Fibroblast of villous mesenchyme (primary cell): ENCODE data around the gene MMP24. TPM values are rescaled to one million over a fixed set of nuclear protein-coding genes. Genes with fewer than 3 reads are reported as not detected.

Experiments used
- DNase-seq: peaks from one replicate; pipeline ENCODE4 v3.0.0-alpha.2; 2010; ENCODE audit warnings: low read depth
- H3K4me3 ChIP-seq: 2 replicates; pipeline ENCODE4 v1.5.1; 2011; ENCODE audit warnings: low read depth, mild to moderate bottlenecking, low read length
- total RNA-seq: library from RNA; depleted of rRNA; stranded (reverse); fragments of >200 nt; gene quantifications from 2 replicates; pipeline ENCODE4 v1.2.3, GENCODE V29; 2012
- TF ChIP-seq, protein P1 (sequence below): IDR thresholded peaks from 2 replicates; pipeline ENCODE4 v1.5.1; 2012; ENCODE audit warnings: low read depth, mild to moderate bottlenecking, low read length; ENCODE audit not compliant: insufficient read depth

Gene MMP24
- total RNA-seq, 1 donor, result 0.43 TPM

- TF ChIP-seq, protein P1, sequence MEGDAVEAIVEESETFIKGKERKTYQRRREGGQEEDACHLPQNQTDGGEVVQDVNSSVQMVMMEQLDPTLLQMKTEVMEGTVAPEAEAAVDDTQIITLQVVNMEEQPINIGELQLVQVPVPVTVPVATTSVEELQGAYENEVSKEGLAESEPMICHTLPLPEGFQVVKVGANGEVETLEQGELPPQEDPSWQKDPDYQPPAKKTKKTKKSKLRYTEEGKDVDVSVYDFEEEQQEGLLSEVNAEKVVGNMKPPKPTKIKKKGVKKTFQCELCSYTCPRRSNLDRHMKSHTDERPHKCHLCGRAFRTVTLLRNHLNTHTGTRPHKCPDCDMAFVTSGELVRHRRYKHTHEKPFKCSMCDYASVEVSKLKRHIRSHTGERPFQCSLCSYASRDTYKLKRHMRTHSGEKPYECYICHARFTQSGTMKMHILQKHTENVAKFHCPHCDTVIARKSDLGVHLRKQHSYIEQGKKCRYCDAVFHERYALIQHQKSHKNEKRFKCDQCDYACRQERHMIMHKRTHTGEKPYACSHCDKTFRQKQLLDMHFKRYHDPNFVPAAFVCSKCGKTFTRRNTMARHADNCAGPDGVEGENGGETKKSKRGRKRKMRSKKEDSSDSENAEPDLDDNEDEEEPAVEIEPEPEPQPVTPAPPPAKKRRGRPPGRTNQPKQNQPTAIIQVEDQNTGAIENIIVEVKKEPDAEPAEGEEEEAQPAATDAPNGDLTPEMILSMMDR, result no peak
- H3K4me3 ChIP-seq, result no peak overlapping the region
- no peak for DNase-seq
Observed at GRCh38 chr20:35238170-35238569, 11.7 kb downstream of the MMP24 start.

- no peak for DNase-seq
- TF ChIP-seq, protein P1, result no peak
- no peak overlapping the region for H3K4me3 ChIP-seq
Observed at GRCh38 chr20:35238735-35239134, 12.2 kb downstream of the MMP24 start.

DNA sequence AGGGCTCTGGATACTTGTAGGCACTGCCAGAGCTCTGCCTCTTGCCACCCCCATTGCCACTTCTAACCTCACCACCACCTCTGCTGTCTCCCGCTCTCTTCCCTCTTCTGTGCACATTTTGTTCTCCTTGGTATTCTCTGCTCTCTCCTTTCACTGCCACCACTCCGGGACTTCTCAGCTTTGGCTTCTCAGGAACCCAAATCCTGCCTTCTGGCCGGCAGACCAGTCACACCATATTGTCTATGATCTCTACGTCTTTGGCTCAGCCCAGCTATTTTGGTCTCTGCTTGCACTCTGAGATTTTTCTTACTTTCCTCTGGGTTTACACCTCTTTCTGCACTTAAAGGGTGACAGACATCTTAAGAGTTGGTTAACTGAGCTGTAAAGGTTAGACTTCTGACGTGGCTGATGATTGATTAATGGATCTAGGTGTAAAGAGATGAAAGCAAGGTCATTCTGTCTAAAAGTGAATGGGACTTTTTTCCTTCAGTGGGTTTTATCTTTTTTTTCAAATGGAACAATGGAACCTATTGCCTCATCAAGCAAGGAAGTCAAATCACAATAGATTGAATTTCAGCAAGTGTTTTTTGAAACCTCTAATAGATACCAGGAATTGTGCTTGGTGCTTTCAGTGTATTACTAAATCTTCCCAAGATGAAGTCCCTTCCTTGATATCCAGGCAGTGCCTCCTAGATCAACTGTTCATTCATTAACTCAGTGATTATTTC, 13.8 kb downstream of the MMP24 start:
- TF ChIP-seq, protein P1, result no peak
- H3K4me3 ChIP-seq, result no peak overlapping the region
- no peak for DNase-seq

DNA sequence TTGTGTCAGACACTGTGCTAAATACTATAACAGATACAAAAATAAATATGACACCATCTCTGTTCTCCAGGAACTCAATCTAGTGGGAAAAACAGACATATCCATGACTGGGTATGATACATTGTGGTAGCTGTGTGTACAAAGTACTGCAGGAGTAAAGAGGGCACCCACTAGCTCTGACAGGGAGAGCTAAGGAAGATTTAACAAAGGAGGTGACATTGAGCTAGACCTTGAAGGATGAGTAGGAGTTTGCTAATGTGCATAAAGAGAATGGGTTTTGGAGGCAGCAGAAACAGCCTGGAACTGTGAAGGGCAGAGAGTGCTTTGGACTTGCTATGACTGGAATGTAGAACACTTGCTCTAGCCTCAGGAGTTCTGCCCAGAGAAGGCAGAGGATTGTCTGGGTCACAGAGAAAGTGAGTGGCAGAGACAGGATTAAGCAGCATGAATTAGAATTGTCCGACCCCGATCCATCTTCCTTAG, 14.4 kb downstream of the MMP24 start:
- TF ChIP-seq, protein P1, result no peak
- DNase-seq, result no peak

DNA sequence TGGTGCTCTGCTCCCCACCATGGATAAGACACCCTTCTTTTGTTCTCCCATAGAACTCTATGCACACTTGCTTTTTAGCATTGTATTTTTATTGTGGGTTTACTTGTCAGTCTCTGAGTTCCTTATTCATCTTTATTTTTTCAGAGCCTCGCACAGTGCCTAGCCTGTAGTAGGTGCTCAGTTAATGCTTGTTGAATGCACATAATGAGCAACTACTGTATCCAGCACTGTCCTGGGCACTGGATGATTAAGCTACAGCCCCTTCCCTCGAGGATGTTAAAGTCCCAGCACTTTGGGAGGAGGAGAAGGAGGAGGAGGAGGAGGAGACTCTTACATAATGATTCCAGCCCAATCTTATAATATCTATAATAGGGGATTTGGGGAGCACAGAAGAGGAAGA, 16.8 kb downstream of the MMP24 start:
- no peak for DNase-seq
- TF ChIP-seq, protein P1, result no peak
- H3K4me3 ChIP-seq, result no peak overlapping the region

More for the DNA sequence above, 14.4 kb downstream of the MMP24 start:
- no peak overlapping the region for H3K4me3 ChIP-seq

DNA sequence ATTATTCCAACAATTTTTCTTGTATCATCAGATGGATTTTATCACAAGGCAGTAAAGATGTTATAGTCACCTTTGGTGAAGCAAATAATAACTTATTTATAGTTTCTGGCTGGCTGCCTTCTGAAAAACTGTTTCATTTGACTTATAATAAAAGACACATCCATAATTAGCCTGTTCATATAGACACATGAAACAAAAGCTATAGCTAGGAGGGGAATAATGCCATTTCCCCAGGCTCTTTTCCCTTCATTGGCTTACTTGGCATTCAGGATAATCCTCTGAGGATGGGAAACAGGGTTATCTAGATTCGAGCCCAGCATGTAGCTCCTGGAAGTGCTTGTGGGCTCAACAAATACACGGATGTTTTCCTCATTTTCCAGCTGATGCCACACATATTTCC, 17.5 kb downstream of the MMP24 start:
- DNase-seq, result no peak
- no peak overlapping the region for H3K4me3 ChIP-seq
- TF ChIP-seq, protein P1, result no peak

GRCh38 chr20:35246723-35247122, 20.2 kb downstream of the MMP24 start:
- no peak overlapping the region for H3K4me3 ChIP-seq
- DNase-seq, result no peak
- TF ChIP-seq, protein P1, result no peak
